HK-2 (cell line): ENCODE data around the gene DAPK2.

Experiments
- DNase-seq: peaks from one replicate; pipeline ENCODE4 v3.0.0-alpha.2; 2018; ENCODE audit not compliant: unreplicated experiment

Gene DAPK2

GRCh38 chr15:63869371-63870042 lies 176.8 kb downstream of the DAPK2 start:
- no peak for DNase-seq

GRCh38 chr15:63864186-63864585 lies 182.1 kb downstream of the DAPK2 start:
- DNase-seq = no peak

- DNase-seq = no peak
Measured at GRCh38 chr15:63861946-63862517, 184.3 kb downstream of the DAPK2 start.

- no peak for DNase-seq
Measured at GRCh38 chr15:63860555-63860954, 185.7 kb downstream of the DAPK2 start.

- no peak for DNase-seq
Measured at GRCh38 chr15:63860155-63860554, 186.1 kb downstream of the DAPK2 start.

GRCh38 chr15:63858881-63859280 lies 187.4 kb downstream of the DAPK2 start:
- DNase-seq = no peak

- DNase-seq = no peak
Measured at GRCh38 chr15:63858448-63858847, 187.8 kb downstream of the DAPK2 start.

- DNase-seq = no peak
Measured at GRCh38 chr15:63857461-63857856, 188.8 kb downstream of the DAPK2 start.
